Measurements from ENCODE around the gene CNPY1. TPM values are rescaled to one million over a fixed set of nuclear protein-coding genes. Genes with fewer than 3 reads are reported as not detected.
"Not testable (repeated sequence)": the region's sequence is repeated elsewhere in the genome, so short reads cannot be mapped to it uniquely, and the experiment has no call there.

CNPY1 gene
- total RNA-seq, 1 donor from 2014 or later: not detected

DNA sequence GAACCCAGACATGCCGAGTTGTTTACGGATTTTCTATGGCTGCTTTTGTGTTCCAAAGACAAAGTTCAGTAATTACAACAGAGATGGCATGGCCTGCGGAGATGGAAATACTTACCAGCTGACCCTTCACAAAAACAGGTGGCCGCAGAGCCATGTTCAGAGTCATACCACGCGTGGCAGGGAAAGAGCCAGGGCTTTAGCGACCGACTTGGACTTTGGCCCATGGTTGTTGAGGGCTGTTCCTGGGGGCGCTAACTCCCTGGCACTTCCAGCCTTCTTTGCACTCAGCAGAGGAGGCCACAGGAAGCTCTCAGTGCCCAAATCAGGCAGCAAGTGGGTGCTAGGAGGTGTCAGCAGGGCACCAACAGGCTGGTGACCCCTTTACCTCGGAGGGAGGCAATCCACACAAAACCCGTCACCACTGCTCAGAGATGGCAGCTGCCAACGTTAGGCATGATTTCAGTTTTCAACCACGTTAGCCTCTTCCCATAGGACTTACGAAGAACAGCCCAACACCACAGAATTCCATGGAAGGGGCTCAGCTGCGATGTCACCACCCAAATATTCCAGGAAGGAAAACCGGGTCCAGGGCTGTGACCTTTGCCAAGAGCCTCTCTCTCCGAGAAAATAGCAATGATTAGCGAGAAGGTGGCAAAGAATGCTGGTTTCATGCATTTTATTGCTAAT, 21.4 kb upstream of the CNPY1 start:
- H3K27ac Mint-ChIP-seq: no peak overlapping the region
- H3K9me3 Mint-ChIP-seq: no peaks in the 10 kb centered on the region
- H3K4me1 Mint-ChIP-seq: no peaks in the 10 kb centered on the region
- no peaks in the 10 kb centered on the region for H3K36me3 Mint-ChIP-seq
- H3K4me3 Mint-ChIP-seq: no peak overlapping the region
- TF ChIP-seq, protein P1, sequence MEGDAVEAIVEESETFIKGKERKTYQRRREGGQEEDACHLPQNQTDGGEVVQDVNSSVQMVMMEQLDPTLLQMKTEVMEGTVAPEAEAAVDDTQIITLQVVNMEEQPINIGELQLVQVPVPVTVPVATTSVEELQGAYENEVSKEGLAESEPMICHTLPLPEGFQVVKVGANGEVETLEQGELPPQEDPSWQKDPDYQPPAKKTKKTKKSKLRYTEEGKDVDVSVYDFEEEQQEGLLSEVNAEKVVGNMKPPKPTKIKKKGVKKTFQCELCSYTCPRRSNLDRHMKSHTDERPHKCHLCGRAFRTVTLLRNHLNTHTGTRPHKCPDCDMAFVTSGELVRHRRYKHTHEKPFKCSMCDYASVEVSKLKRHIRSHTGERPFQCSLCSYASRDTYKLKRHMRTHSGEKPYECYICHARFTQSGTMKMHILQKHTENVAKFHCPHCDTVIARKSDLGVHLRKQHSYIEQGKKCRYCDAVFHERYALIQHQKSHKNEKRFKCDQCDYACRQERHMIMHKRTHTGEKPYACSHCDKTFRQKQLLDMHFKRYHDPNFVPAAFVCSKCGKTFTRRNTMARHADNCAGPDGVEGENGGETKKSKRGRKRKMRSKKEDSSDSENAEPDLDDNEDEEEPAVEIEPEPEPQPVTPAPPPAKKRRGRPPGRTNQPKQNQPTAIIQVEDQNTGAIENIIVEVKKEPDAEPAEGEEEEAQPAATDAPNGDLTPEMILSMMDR (IDR thresholded peaks at IDR 0.05; ENCODE audit: unreplicated experiment): no peak
- no peak for DNase-seq (ENCODE audit: low spot score in 2 of 2, unreplicated experiment in 2 of 2)
- peaks cover 18% of the 10 kb centered on the region for H3K27me3 Mint-ChIP-seq (ENCODE audit: low read depth)

DNA sequence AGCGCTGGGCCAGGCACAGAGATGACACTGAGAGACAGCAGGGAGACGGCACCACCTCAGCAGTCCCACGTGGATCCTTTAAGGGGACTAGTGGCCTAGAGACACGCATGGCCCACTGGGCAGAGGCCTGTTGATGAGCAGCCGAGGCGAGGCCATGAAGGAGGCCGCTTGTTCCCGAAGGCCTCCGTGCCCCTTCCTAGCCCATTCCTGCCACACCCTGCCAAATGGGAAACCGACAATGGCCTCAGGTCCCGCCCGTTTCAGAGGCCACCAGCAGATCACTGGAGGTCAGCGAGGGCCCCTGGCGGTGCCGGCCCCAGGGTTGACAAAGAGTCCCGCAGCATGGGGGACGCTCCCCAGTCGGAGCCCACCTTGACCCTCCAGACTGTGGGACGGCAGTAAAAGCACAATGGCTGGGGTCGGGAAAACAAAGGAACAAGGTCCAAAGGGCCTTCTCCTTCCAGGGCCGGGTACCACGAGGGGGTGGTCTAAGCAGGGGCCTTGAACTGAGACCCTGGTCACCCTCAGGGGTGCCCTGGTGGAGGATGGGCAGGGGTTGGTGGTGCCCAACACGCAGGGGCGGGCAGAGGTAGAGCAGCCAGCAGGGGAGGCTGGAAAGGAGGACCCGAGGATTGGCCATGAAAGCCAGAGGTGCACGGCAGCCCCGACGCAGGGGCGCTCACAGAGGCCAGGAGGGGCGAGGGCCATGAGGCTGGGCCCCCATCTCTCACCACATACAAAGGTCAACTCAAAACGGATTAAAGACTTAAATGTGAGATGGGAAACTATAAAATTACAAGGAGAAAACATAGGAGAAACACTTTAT, 19.9 kb upstream of the CNPY1 start:
- no peak overlapping the region for H3K4me3 Mint-ChIP-seq
- peaks cover 9% of the 10 kb centered on the region for H3K27me3 Mint-ChIP-seq (ENCODE audit: low read depth)
- no peak for DNase-seq (ENCODE audit: low spot score in 2 of 2, unreplicated experiment in 2 of 2)
- H3K27ac Mint-ChIP-seq: no peak overlapping the region
- no peaks in the 10 kb centered on the region for H3K36me3 Mint-ChIP-seq
- H3K9me3 Mint-ChIP-seq: no peaks in the 10 kb centered on the region
- TF ChIP-seq, protein P1 (IDR thresholded peaks at IDR 0.05; ENCODE audit: unreplicated experiment): no peak
- no peaks in the 10 kb centered on the region for H3K4me1 Mint-ChIP-seq

DNA sequence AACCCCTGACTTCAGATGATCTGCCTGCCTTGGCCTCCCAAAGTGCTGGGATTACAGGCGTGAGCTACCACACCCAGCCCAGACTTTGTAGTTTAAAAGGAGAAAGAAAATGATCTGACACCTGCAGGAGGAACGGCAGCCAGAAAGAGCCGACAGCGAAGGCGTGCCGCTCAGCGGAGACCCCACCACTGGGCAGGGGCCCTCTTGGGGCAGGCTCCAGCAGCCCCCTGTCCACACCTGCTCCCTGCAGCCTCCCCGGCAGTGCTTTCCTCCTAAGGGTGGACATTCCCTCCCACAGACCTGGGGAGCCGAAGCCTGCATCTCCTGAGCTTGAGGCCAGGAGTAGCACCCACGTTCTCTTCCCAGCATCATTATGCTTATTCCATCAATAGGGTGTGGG, 19.2 kb upstream of the CNPY1 start:
- Mint-ChIP-seq H3K9me3 (no peaks in the 10 kb centered on the region), H3K4me1 (no peaks in the 10 kb centered on the region), H3K4me3 (no peak overlapping the region), H3K27me3 (ENCODE audit: low read depth) (peaks cover 12% of the 10 kb centered on the region), H3K27ac (no peak overlapping the region), H3K36me3 (no peaks in the 10 kb centered on the region)
- no peak for DNase-seq (ENCODE audit: low spot score in 2 of 2, unreplicated experiment in 2 of 2)
- TF ChIP-seq, protein P1 (IDR thresholded peaks at IDR 0.05; ENCODE audit: unreplicated experiment): no peak

DNA sequence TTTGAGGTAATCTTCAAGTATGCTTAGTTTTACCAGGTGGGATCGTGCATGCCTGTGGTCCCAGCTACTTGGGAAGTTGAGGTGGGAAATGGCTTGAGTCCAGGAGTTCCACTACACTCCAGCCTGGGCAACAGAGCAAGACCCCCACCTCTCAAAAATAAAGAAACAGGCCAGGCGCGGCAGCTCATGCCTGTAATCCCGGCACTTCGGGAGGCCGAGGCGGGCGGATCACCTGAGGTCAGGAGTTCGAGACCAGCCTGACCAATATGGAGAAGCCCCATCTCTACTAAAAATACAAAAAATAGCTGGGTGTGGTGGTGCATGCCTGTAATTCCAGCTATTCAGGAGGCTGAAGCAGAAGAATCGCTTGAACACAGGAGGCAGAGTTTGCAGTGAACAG, 16.6 kb upstream of the CNPY1 start:
- H3K4me3 Mint-ChIP-seq, H3K27ac Mint-ChIP-seq, H3K4me1 Mint-ChIP-seq: not testable (repeated sequence)

DNA sequence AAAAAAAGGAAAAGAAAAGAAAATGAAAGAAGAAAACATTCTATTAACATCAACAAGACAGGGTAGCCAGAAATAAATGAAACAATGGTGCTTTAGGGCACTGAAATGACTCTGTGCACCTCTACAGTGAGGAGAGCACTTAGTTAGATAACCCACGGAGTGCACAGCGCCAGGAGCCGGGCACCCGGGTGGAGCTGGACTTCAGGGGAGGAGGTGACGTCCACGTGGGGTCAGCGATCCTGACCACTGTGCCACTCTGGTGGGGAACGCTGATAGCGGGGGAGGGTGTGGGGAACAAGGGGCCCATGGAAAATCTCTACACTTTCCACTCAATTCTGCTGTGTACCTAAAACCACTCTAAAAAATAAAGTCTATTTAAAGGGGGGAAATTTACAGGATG, 15.7 kb upstream of the CNPY1 start:
- no peaks in the 10 kb centered on the region for H3K36me3 Mint-ChIP-seq
- no peaks in the 10 kb centered on the region for H3K4me1 Mint-ChIP-seq
- TF ChIP-seq, protein P1 (IDR thresholded peaks at IDR 0.05; ENCODE audit: unreplicated experiment): no peak
- no peak overlapping the region for H3K27ac Mint-ChIP-seq
- DNase-seq (ENCODE audit: low spot score in 2 of 2, unreplicated experiment in 2 of 2): no peak
- no peak overlapping the region for H3K4me3 Mint-ChIP-seq
- H3K9me3 Mint-ChIP-seq: no peaks in the 10 kb centered on the region
- peaks cover 12% of the 10 kb centered on the region for H3K27me3 Mint-ChIP-seq (ENCODE audit: low read depth)

More for the DNA sequence above, 16.6 kb upstream of the CNPY1 start:
- not testable (repeated sequence) for H3K36me3 Mint-ChIP-seq; H3K9me3 Mint-ChIP-seq; DNase-seq (ENCODE audit: low spot score in 2 of 2, unreplicated experiment in 2 of 2)
- peaks cover 11% of the 10 kb centered on the region for H3K27me3 Mint-ChIP-seq (ENCODE audit: low read depth)

DNA sequence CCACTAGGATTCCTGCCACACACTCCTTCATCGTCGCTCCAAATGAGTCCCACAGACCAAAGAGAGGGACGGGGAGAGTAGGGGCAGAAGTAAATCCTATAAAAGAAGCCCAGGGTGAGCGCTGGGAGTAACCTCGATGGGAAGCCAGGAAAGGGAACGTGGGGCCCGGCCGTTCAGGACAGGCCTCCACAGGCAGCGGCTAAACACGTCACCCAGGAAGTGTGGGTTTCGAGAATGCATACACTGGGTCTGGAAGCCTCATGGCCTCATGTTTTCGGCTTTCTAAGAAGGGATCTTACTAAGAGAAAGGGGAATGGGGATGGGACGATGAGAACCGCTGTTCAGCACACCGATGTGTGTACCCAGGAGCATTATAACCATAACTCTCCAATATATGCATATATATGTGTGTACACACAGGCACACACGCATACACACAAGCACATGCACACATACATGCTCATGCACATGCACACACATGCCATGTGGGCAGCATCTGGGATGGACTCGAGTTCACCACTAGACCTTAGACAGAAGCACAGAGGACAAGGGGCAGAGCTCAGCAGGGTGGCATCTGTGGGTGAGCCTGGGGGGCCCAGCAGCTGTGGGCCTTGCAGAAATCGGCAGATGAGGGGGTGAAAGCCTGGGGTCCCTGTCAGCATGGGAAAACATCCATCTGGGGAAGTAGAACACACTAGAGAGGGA, 14.8 kb upstream of the CNPY1 start:
- Mint-ChIP-seq H3K27ac (no peak overlapping the region), H3K4me1 (no peaks in the 10 kb centered on the region), H3K4me3 (no peak overlapping the region), H3K36me3 (no peaks in the 10 kb centered on the region), H3K9me3 (no peaks in the 10 kb centered on the region), H3K27me3 (ENCODE audit: low read depth) (peaks cover 15% of the 10 kb centered on the region)
- TF ChIP-seq, protein P1 (IDR thresholded peaks at IDR 0.05; ENCODE audit: unreplicated experiment): no peak
- DNase-seq (ENCODE audit: low spot score in 2 of 2, unreplicated experiment in 2 of 2): no peak

All from mesothelial cell of epicardium (in vitro differentiated cells).